ENCODE measurements around the gene ATRIP.

DNA sequence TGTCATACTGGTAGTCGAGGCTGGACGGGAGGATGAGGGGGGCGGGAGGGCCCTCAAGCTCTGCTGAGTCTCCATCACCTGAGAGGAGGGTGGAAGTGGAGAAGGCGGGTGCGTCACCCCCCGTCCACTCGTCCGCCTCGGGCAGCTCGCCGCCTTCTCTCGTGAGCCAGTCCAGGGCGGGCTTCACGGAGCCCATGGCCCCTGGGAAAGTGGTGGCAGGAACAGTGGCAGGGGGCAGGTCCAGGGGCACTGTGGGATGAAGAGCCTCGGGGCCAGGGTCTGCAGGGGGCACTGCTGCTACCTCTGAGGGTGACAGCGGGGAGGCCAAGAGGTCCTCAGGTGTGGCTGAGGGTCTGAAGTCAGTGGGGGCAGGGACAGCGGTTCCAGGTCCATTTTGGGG, 26.9 kb upstream of the ATRIP start:
- TF ChIP-seq CTCF (conservative IDR thresholded peaks at IDR 0.05; ENCODE audit: low read depth, low read length) (no peak), EZH2 (IDR thresholded peaks at IDR 0.05; ENCODE audit: low read length, unreplicated experiment) (no peak), EZH2phosphoT487 (IDR thresholded peaks at IDR 0.05; ENCODE audit: borderline replicate concordance, low read length) (no peak)

Measured in PC-3 (cell line).